ENCODE results near the gene GRIA4. TPM values are rescaled to one million over a fixed set of nuclear protein-coding genes. Genes with fewer than 3 reads are reported as not detected.

The GRIA4 gene
- total and polyA plus RNA-seq, 2 donors (not counting 1 experiment from before 2014, with no cell fraction given): not detected

- H3K9me3 Mint-ChIP-seq (ENCODE audit: insufficient read depth): no peaks in the 10 kb centered on the region
- Histone ChIP-seq H3K27ac (ENCODE audit: low read length in 2 of 2) (no peak overlapping the region), H3K4me1 (ENCODE audit: control insufficient read depth in 2 of 2, insufficient read depth in 2 of 2, low read length in 2 of 2) (no peaks in the 10 kb centered on the region), H3K36me3 (replicated peaks in 1 of 2; ENCODE audit: control extremely low read depth in 1 of 2, control insufficient read depth in 1 of 2, extremely low read depth in 1 of 2, insufficient read depth in 2 of 2, low read length in 1 of 2) (no peaks in the 10 kb centered on the region), H3K27me3 (replicated peaks in 1 of 4; ENCODE audit: control extremely low read depth in 1 of 4, control insufficient read depth in 3 of 4, insufficient read depth in 4 of 4, low read length in 3 of 4) (peaks cover 0 to 2% (median 0%) of the 10 kb centered on the region in 4 experiments), H3K9me3 (ENCODE audit: control extremely low read depth in 1 of 3, control insufficient read depth in 2 of 3, insufficient read depth in 1 of 3, low read length in 2 of 3) (peaks cover 0 to 4% (median 0%) of the 10 kb centered on the region in 3 donors), H3K4me3 (ENCODE audit: control extremely low read depth in 1 of 5, extremely low read depth in 1 of 5, insufficient read depth in 1 of 5, low read depth in 2 of 5, low read length in 4 of 5) (no peak overlapping the region), H2AFZ (ENCODE audit: insufficient read depth, low read depth, low read length, poor library complexity, severe bottlenecking) (no peak overlapping the region), H3K4me2 (replicated peaks; ENCODE audit: low read depth, low read length, poor library complexity, severe bottlenecking) (no peak overlapping the region), H4K20me1 (ENCODE audit: control insufficient read depth, insufficient read depth, low read length, poor library complexity, severe bottlenecking) (no peaks in the 10 kb centered on the region), H3K79me2 (ENCODE audit: control insufficient read depth, insufficient read depth, low read length) (no peaks in the 10 kb centered on the region), H3K9ac (ENCODE audit: low read length) (no peak overlapping the region)
- no peak overlapping the region for H3K4me3 Mint-ChIP-seq
- CTCF ChIA-PET: no interaction called here
- POLR2A ChIA-PET: no interaction called here
- no peak overlapping the region for H3K27ac Mint-ChIP-seq
- DNase-seq (no peak), ATAC-seq (ENCODE audit: low read depth) (no peak)
- no peaks in the 10 kb centered on the region for H3K4me1 Mint-ChIP-seq
- peaks cover 4% of the 10 kb centered on the region for H3K27me3 Mint-ChIP-seq
- intact Hi-C loops (cut with micrococcal nuclease): no loop called here
- no peak for TF ChIP-seq CTCF (IDR thresholded peaks at IDR 0.05)
- TF ChIP-seq EZH2 (IDR thresholded peaks at IDR 0.05; ENCODE audit: borderline replicate concordance, insufficient read depth, low read depth, low read length, poor library complexity, severe bottlenecking): no peak
These were observed 6.7 kb upstream of the GRIA4 start for GRCh38 chr11:105603156-105603555.

DNA sequence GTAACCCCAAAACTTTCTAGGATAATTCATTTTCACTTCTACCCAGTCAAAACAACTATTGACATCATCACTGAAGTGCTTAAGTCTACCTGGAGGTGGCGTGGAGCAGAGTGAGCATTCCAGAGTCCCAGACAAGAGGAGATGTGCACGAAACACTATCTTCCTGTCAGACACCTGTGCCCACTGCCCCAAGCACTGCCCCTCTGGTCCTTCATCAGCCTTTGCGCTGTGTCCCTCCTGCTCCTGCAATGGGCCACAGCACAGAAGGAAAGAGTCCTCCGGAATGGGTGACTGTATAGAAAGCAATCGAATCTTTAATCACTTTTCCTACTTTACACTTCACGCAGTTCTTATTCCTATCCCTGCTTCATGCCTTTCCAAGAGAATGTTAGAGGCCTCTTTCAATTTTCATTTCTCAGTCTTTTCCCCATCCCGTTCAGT is 512 bp upstream of the GRIA4 start:
- intact Hi-C loops (cut with micrococcal nuclease): no loop called here
- H3K27me3 Mint-ChIP-seq: peaks cover 42% of the 10 kb centered on the region
- H3K9me3 Mint-ChIP-seq (ENCODE audit: insufficient read depth): no peaks in the 10 kb centered on the region
- no peak for TF ChIP-seq CTCF (IDR thresholded peaks at IDR 0.05)
- no peak for TF ChIP-seq EZH2 (IDR thresholded peaks at IDR 0.05; ENCODE audit: borderline replicate concordance, insufficient read depth, low read depth, low read length, poor library complexity, severe bottlenecking)
- H3K4me3 Mint-ChIP-seq: no peak overlapping the region
- H3K79me2 ChIP-seq (ENCODE audit: control insufficient read depth, insufficient read depth, low read length): no peaks in the 10 kb centered on the region
- ATAC-seq (ENCODE audit: low read depth): no peak
- no peak overlapping the region for H2AFZ ChIP-seq (ENCODE audit: insufficient read depth, low read depth, low read length, poor library complexity, severe bottlenecking)
- H3K27me3 ChIP-seq (replicated peaks in 1 of 4; ENCODE audit: control extremely low read depth in 1 of 4, control insufficient read depth in 3 of 4, insufficient read depth in 4 of 4, low read length in 3 of 4): peaks cover 0 to 20% (median 7%) of the 10 kb centered on the region in 4 experiments
- no peak overlapping the region for H3K27ac ChIP-seq (ENCODE audit: low read length in 2 of 2)
- no peak overlapping the region for H3K4me3 ChIP-seq (ENCODE audit: control extremely low read depth in 1 of 5, extremely low read depth in 1 of 5, insufficient read depth in 1 of 5, low read depth in 2 of 5, low read length in 4 of 5)
- ChIA-PET POLR2A (no interaction called here), CTCF (no interaction called here)
- H3K9ac ChIP-seq (ENCODE audit: low read length): no peak overlapping the region
- H3K27ac Mint-ChIP-seq: no peak overlapping the region
- H3K4me2 ChIP-seq (replicated peaks; ENCODE audit: low read depth, low read length, poor library complexity, severe bottlenecking): no peak overlapping the region
- 7% methylated on average over 7 of the region's 7 CpGs for WGBS (ENCODE audit: insufficient coverage)
- H3K4me1 Mint-ChIP-seq: peaks cover 7% of the 10 kb centered on the region
- DNase-seq: no peak
- no peaks in the 10 kb centered on the region for H3K36me3 ChIP-seq (replicated peaks in 1 of 2; ENCODE audit: control extremely low read depth in 1 of 2, control insufficient read depth in 1 of 2, extremely low read depth in 1 of 2, insufficient read depth in 2 of 2, low read length in 1 of 2)
- peaks cover 0 to 5% of the 10 kb centered on the region in 2 donors for H3K4me1 ChIP-seq (ENCODE audit: control insufficient read depth in 2 of 2, insufficient read depth in 2 of 2, low read length in 2 of 2)
- no peaks in the 10 kb centered on the region for H4K20me1 ChIP-seq (ENCODE audit: control insufficient read depth, insufficient read depth, low read length, poor library complexity, severe bottlenecking)
- H3K9me3 ChIP-seq (ENCODE audit: control extremely low read depth in 1 of 3, control insufficient read depth in 2 of 3, insufficient read depth in 1 of 3, low read length in 2 of 3): no peaks in the 10 kb centered on the region

Data from B cell (primary cell).